NB4 (cell line): ENCODE measurements around the gene ZNF639.

Experiments used
- DNase-seq: peaks from one replicate; pipeline ENCODE4 v3.0.0; 2010; ENCODE audit warnings: low read depth
- H3K4me3 ChIP-seq: one replicate; pipeline ENCODE4 v1.5.1; 2011; ENCODE audit warnings: mild to moderate bottlenecking, low read depth, low read length, moderate library complexity
- MYC ChIP-seq: IDR thresholded peaks from 2 replicates; pipeline ENCODE4 v1.6.1; 2011; ENCODE audit warnings: low read depth, low read length
- POLR2A ChIP-seq: IDR thresholded peaks from 2 replicates; pipeline ENCODE4 v1.6.1; 2011; ENCODE audit warnings: mild to moderate bottlenecking; ENCODE audit not compliant: insufficient read length; ENCODE audit errors: extremely low read depth
- TF ChIP-seq, protein P1 (sequence below): IDR thresholded peaks from one replicate; pipeline ENCODE4 v1.5.1; 2012; ENCODE audit warnings: low read depth, low read length
- TF ChIP-seq, protein P2 (sequence below): IDR thresholded peaks from 2 replicates; pipeline ENCODE4 v1.6.1; 2011; ENCODE audit warnings: low read depth, low read length

Gene ZNF639

DNA sequence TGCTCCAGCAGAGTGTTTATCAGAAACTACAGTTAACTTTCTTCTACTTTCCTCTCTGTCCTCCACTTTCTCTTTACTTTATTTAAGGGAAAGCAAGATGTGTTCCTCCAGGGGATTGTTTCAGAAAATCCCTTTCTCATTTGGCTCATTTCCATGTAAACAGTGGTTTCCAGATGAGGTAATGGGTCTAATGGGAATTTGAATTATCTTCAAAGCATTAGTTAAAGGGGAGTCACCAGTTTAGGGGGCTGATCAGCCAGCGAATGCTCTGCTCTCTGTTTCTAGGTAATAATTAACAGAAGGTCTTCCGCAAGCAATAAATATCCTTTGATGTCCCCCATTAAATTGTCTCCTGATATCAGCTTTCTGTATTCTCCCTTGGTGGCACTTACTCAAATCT lies 30.4 kb upstream of the ZNF639 start:
- DNase-seq, result no peak
- TF ChIP-seq, protein P1, sequence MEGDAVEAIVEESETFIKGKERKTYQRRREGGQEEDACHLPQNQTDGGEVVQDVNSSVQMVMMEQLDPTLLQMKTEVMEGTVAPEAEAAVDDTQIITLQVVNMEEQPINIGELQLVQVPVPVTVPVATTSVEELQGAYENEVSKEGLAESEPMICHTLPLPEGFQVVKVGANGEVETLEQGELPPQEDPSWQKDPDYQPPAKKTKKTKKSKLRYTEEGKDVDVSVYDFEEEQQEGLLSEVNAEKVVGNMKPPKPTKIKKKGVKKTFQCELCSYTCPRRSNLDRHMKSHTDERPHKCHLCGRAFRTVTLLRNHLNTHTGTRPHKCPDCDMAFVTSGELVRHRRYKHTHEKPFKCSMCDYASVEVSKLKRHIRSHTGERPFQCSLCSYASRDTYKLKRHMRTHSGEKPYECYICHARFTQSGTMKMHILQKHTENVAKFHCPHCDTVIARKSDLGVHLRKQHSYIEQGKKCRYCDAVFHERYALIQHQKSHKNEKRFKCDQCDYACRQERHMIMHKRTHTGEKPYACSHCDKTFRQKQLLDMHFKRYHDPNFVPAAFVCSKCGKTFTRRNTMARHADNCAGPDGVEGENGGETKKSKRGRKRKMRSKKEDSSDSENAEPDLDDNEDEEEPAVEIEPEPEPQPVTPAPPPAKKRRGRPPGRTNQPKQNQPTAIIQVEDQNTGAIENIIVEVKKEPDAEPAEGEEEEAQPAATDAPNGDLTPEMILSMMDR, result no peak
- TF ChIP-seq MYC, result no peak
- TF ChIP-seq, protein P2, sequence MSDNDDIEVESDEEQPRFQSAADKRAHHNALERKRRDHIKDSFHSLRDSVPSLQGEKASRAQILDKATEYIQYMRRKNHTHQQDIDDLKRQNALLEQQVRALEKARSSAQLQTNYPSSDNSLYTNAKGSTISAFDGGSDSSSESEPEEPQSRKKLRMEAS, result no peak
- no peak for TF ChIP-seq POLR2A
- no peak overlapping the region for H3K4me3 ChIP-seq

DNA sequence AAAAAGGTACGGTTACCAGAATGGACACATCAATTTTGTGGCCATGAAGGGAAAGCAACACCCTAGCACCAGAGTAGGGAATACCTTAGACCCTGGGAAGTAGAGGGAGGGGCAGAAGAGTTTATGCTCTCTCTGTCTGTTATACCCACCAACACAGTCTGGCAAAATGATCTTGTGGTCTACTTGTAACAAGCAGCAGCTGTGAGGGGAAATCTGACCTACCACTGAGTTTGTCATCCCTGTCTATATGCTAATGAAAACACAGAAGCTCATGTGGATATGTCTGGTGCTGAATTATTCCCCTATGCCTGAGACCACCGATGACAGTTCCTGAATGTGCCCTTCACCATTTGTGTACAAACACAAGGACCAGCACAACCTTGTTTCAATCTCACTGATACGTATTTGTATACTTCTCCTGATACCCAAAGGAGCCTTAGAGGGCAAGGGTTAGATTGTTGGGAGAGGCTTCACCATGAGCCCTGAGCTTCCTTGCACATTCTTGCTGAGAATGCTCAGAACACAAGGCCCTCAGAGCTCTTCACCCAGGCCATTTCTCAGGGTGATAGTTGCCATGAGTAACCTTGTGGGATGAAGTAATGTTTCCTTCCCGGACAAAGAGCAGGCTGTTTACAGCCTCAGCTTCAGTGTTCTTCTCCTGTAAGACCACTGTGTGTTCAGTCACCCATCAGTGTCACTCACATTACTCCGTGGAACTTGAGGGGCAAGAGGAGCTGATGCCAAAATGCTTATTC lies 24.7 kb upstream of the ZNF639 start:
- no peak for DNase-seq
- TF ChIP-seq POLR2A (no peak), MYC (no peak)
- TF ChIP-seq, protein P1, result no peak
- TF ChIP-seq, protein P2, result no peak
- no peak overlapping the region for H3K4me3 ChIP-seq

DNA sequence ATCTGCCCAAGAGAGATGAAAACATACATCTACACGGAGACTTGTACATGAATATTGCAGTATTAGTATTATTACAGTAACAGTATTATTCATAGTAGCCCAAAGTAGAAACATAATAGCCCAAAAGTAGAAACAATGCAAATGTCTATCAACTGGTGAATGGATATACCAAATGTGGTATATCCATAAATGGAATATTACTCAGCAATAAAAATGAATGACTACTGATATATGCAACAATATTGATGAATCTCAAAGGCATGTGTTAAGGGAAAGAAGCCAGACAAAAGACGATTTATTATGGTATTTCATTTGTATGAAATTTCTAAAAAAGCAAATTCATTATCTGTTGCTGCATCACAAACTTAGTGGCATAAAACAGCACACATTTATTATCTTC lies 23.5 kb upstream of the ZNF639 start:
- TF ChIP-seq, protein P1, result no peak
- TF ChIP-seq, protein P2, result no peak
- TF ChIP-seq MYC (no peak), POLR2A (no peak)
- no peak for DNase-seq

DNA sequence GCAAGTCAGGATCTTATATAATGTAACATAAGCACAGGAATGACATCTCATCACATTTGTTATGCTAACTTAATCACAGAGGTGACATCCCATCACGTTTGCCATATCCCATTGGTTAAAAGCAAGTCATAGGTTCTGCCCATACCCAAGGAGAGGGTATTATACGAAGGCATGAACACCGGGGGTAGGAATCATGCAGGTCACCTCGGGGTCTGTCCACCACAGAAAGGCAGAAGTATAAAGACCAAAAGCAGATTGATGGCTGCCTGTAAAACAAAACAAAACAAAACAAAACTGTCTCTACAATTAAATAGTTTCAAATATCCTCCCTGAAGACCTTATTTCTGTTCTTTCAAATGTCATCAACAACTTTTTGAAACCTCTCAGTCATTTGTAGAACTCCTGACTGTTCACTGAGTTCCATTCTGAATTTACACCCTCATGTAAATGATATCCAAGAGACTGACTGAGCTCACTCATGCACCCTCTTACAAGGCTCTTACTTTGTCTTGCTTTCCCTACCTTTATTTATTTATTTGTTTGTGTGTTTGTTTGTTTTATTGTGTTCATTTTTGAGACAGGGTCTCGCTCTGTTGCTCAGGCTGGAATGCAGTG lies 22.7 kb upstream of the ZNF639 start:
- DNase-seq, result no peak
- TF ChIP-seq MYC, result no peak
- no peak for TF ChIP-seq POLR2A
- TF ChIP-seq, protein P2, result no peak
- TF ChIP-seq, protein P1, result no peak
- H3K4me3 ChIP-seq, result no peak overlapping the region

More for the DNA sequence above, 23.5 kb upstream of the ZNF639 start:
- no peak overlapping the region for H3K4me3 ChIP-seq

DNA sequence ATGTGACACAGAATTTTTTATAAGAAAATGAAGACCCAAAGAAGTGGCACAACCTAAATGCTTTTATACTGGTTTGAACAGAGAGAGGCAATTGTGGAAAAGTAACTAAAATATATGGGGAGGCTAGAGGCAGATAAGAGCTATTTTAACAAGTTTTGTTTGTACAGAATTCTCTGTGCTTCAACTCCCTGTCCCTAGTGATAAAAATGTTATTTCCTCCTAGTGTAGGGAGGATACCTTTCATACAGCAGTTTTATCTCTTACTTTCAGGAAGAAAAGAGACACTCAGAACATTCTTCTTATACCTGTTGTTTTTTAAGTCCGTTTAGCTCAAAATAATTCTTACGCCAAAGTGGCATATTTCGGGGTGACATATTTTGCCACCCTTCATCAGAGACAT lies 21.2 kb upstream of the ZNF639 start:
- TF ChIP-seq, protein P2, result no peak
- TF ChIP-seq, protein P1, result no peak
- no peak for TF ChIP-seq POLR2A
- TF ChIP-seq MYC, result no peak
- H3K4me3 ChIP-seq, result no peak overlapping the region
- no peak for DNase-seq
